WI38 (cell line): ENCODE results near the gene OR1J1.

Source experiments
- H3K4me3 ChIP-seq: 2 replicates; pipeline ENCODE4 v1.5.1; 2011; ENCODE audit warnings: low read depth, mild to moderate bottlenecking, control low read depth, low read length
- CTCF ChIP-seq: IDR thresholded peaks from 2 replicates; pipeline ENCODE4 v1.5.1; 2012; ENCODE audit warnings: low read depth, mild to moderate bottlenecking, control low read depth, low read length

The OR1J1 gene

DNA sequence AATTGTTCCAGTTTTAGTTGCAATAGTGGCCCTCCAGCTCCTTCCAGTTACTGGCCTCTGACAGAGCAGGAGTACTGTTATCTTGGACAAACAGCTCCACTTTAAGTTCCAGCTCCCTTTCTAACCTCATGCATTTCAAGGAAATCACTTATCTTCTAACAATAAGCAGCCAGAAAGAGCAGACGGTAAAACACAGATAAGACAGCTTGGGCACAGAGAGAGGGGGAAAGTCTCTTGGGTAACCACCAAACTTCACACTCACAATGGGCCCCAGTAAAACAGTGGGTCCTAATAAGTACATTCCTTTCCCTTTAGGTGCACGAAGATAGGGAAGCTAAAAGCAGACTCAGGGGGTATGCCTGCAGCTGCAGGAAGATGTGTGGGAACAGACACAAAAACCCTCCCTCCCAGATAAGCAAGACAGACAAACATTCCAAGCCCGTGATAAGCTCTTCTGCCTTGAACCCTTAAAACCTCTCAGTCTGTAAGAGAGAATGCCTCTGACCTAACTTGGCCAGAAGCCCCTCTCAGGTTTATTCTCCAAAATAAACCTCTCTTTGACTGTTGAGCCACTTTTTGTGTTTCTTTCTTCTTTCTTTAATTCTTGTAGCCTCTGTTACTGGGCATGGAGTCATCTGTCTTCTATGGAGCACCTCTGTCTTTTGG, 30.8 kb downstream of the OR1J1 start:
- H3K4me3 ChIP-seq = no peak overlapping the region
- TF ChIP-seq CTCF = no peak

- no peak overlapping the region for H3K4me3 ChIP-seq
- no peak for TF ChIP-seq CTCF
These were observed 32.5 kb downstream of the OR1J1 start for GRCh38 chr9:122445155-122445749.

DNA sequence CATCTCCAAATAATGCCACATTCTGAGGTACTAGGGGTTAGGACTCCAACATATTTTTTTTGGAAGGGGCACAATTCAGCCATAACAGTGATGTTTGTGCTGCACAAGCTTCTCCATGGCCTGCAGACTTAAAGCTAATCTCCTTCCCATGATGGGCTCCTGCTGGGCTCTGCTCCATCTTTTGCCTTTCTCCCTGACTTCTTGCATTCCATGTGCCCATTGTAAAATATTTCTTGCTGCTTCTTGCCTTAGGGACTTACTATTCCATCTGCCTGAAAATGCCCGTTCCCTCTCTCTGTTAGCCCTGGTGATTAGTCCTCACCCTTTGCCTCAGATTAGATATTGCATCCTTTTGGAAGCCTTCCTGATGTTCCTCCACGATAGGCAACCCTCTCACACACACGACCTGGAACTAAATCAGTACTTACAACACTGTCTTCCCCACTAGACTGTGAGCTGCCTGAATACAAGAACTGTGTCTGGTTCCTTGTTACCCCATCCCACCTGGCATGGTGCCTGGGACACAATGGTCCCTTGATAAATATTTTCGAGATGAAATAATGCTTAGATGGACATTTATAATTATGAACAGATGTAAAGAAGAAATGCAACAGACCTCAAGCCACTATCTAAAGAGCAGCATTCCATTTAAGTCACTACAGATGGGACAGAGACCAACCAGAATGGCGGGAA, 33.5 kb downstream of the OR1J1 start:
- no peak for TF ChIP-seq CTCF
- H3K4me3 ChIP-seq = no peak overlapping the region

GRCh38 chr9:122442568-122442967, 35.2 kb downstream of the OR1J1 start:
- TF ChIP-seq CTCF = no peak

More at GRCh38 chr9:122442568-122442967, 35.2 kb downstream of the OR1J1 start:
- H3K4me3 ChIP-seq = no peak overlapping the region
